Measurements from ENCODE around the gene USP44. TPM values are rescaled to one million over a fixed set of nuclear protein-coding genes. Genes with fewer than 3 reads are reported as not detected.

USP44 gene
- total RNA-seq, 4 donors from 2014 or later, result 0.41 to 1.9 TPM; not detected in 2

- no peak for DNase-seq
- H3K4me1 ChIP-seq, result no peaks in the 10 kb centered on the region
- H3K4me3 ChIP-seq, result no peak overlapping the region
- no peak overlapping the region for H3K27ac ChIP-seq
- intact Hi-C loops (cut with DNase I; ENCODE audit: low total_unique reads) (no loop called here), in situ Hi-C loops (cut with MboI; ENCODE audit: low pct_ligation_motif_present in 1 of 4, low pct_unique_long_range_greater_than_20kb in 1 of 4, low sequenced_read_pairs in 3 of 4) (no loop called here)
- no peak for TF ChIP-seq EP300 (IDR thresholded peaks at IDR 0.05; ENCODE audit: low read depth)
- TF ChIP-seq POLR2AphosphoS5 (IDR thresholded peaks at IDR 0.05), result no peak
- TF ChIP-seq CTCF (IDR thresholded peaks at IDR 0.05), result no peak
- no peak for TF ChIP-seq POLR2A (IDR thresholded peaks at IDR 0.05)
- H3K9me3 ChIP-seq, result no peaks in the 10 kb centered on the region
- H3K36me3 ChIP-seq, result peaks cover 0 to 30% (median 13%) of the 10 kb centered on the region in 4 donors
- no peaks in the 10 kb centered on the region for H3K27me3 ChIP-seq
These were observed 34.5 kb downstream of the USP44 start for GRCh38 chr12:95516757-95517156.

- H3K27me3 ChIP-seq, result no peaks in the 10 kb centered on the region
- intact Hi-C loops (cut with DNase I; ENCODE audit: low total_unique reads), result no loop called here
- DNase-seq, result no peak
- no peak for TF ChIP-seq POLR2AphosphoS5 (IDR thresholded peaks at IDR 0.05)
- no peaks in the 10 kb centered on the region for H3K4me1 ChIP-seq
- 83 to 91% methylated on average over 2 to 3 of the region's 3 CpGs for WGBS, 2 donors (ENCODE audit: low coverage in 1 of 2)
- in situ Hi-C loops (cut with MboI; ENCODE audit: low pct_ligation_motif_present in 1 of 4, low pct_unique_long_range_greater_than_20kb in 1 of 4, low sequenced_read_pairs in 3 of 4), result no loop called here
- H3K9me3 ChIP-seq, result no peaks in the 10 kb centered on the region
- no peak overlapping the region for H3K27ac ChIP-seq
- no peak overlapping the region for H3K4me3 ChIP-seq
- H3K36me3 ChIP-seq, result peaks cover 0 to 42% (median 13%) of the 10 kb centered on the region in 4 donors
These were observed 36.1 kb downstream of the USP44 start for GRCh38 chr12:95515197-95515596.

GRCh38 chr12:95513599-95513998 lies 37.7 kb downstream of the USP44 start:
- no peak overlapping the region for H3K27ac ChIP-seq
- in situ Hi-C loops (cut with MboI; ENCODE audit: low pct_ligation_motif_present in 1 of 4, low pct_unique_long_range_greater_than_20kb in 1 of 4, low sequenced_read_pairs in 3 of 4) (no loop called here), intact Hi-C loops (cut with DNase I; ENCODE audit: low total_unique reads) (no loop called here)
- H3K4me1 ChIP-seq, result peaks cover 0 to 3% (median 0%) of the 10 kb centered on the region in 4 donors
- H3K4me3 ChIP-seq, result no peak overlapping the region
- no peak for TF ChIP-seq EP300 (IDR thresholded peaks at IDR 0.05; ENCODE audit: low read depth)
- TF ChIP-seq POLR2A (IDR thresholded peaks at IDR 0.05), result no peak
- no peak for TF ChIP-seq POLR2AphosphoS5 (IDR thresholded peaks at IDR 0.05)
- no peak for TF ChIP-seq CTCF (IDR thresholded peaks at IDR 0.05)
- H3K9me3 ChIP-seq, result no peaks in the 10 kb centered on the region
- no peaks in the 10 kb centered on the region for H3K27me3 ChIP-seq
- H3K36me3 ChIP-seq, result peaks cover 0 to 47% (median 13%) of the 10 kb centered on the region in 4 donors
- DNase-seq, result no peak
- 96 to 98% methylated on average over 4 to 5 of the region's 5 CpGs for WGBS, 2 donors (ENCODE audit: low coverage in 1 of 2)

- in situ Hi-C loops (cut with MboI; ENCODE audit: low pct_ligation_motif_present in 1 of 4, low pct_unique_long_range_greater_than_20kb in 1 of 4, low sequenced_read_pairs in 3 of 4), result no loop called here
- Histone ChIP-seq H3K4me3 (no peak overlapping the region), H3K36me3 (peaks cover 0 to 54% (median 15%) of the 10 kb centered on the region in 4 donors), H3K4me1 (peaks cover 0 to 3% (median 0%) of the 10 kb centered on the region in 4 donors), H3K27me3 (no peaks in the 10 kb centered on the region), H3K27ac (no peak overlapping the region), H3K9me3 (no peaks in the 10 kb centered on the region)
- DNase-seq, result no peak
- 30 to 90% methylated on average over 1 of the region's 1 CpG for WGBS, 2 donors (ENCODE audit: low coverage in 1 of 2)
- TF ChIP-seq CTCF (IDR thresholded peaks at IDR 0.05), result no peak
- intact Hi-C loops (cut with DNase I; ENCODE audit: low total_unique reads), result no loop called here
These were observed 39.3 kb downstream of the USP44 start for GRCh38 chr12:95511977-95512376.

- Histone ChIP-seq H3K27me3 (no peaks in the 10 kb centered on the region), H3K9me3 (no peaks in the 10 kb centered on the region), H3K4me1 (peaks cover 0 to 3% (median 0%) of the 10 kb centered on the region in 4 donors), H3K4me3 (no peak overlapping the region), H3K27ac (no peak overlapping the region), H3K36me3 (peaks cover 0 to 68% (median 20%) of the 10 kb centered on the region in 4 donors)
- intact Hi-C loops (cut with DNase I; ENCODE audit: low total_unique reads) (no loop called here), in situ Hi-C loops (cut with MboI; ENCODE audit: low pct_ligation_motif_present in 1 of 4, low pct_unique_long_range_greater_than_20kb in 1 of 4, low sequenced_read_pairs in 3 of 4) (no loop called here)
- DNase-seq, result no peak
- WGBS, 2 donors (ENCODE audit: low coverage in 1 of 2), result 75 to 90% methylated on average over 3 of the region's 3 CpGs
- TF ChIP-seq EP300 (IDR thresholded peaks at IDR 0.05; ENCODE audit: low read depth), result no peak
- no peak for TF ChIP-seq CTCF (IDR thresholded peaks at IDR 0.05)
- no peak for TF ChIP-seq POLR2A (IDR thresholded peaks at IDR 0.05)
- TF ChIP-seq POLR2AphosphoS5 (IDR thresholded peaks at IDR 0.05), result no peak
These were observed 42.0 kb downstream of the USP44 start for GRCh38 chr12:95509300-95509699.

Data from transverse colon (tissue), 4 donors.